Endothelial cell of umbilical vein (primary cell): Measurements from ENCODE around the gene SAMD4A. TPM values are rescaled to one million over a fixed set of nuclear protein-coding genes. Genes with fewer than 3 reads are reported as not detected.

ENCODE experiments used
- BruUV-seq: library from RNA; stranded (reverse); fragments of 400-500 nt; replicated peaks from 2 replicates; lab custom pipeline; 2021; lab: Mats Ljungman, UMichigan
- CTCF ChIA-PET: fragments of 300-600, 350-600 bp; sonication (Branson Sonifier 250); formaldehyde crosslinking; loops from one replicate; lab custom pipeline; 2021; ENCODE audit warnings: antibody characterized with exemption, inconsistent platforms; lab: Charles Lee
- POLR2A ChIA-PET: fragments of 300-600, 350-600 bp; sonication (Branson Sonifier 250); formaldehyde crosslinking; loops from one replicate; lab custom pipeline; 2021; ENCODE audit warnings: antibody characterized with exemption, inconsistent platforms; lab: Charles Lee
- DNase-seq: peaks from one replicate; pipeline ENCODE4 v3.0.0-alpha.2; 2011; ENCODE audit warnings: low read depth, low spot score
- FAIRE-seq: peaks from 2 replicates; lab custom pipeline; 2011; peaks lifted over from hg19 to GRCh38; lab: Jason Lieb, UNC
- H2AFZ ChIP-seq: 2 replicates; pipeline ENCODE4 v1.6.0; 2012; ENCODE audit warnings: low read depth, low read length, control low read depth, inconsistent platforms
- H3K27ac ChIP-seq: 2 replicates; pipeline ENCODE4 v1.5.1; 2011; ENCODE audit warnings: low read depth, mild to moderate bottlenecking, control low read depth, low read length, moderate library complexity; ENCODE audit not compliant: insufficient read depth
- H3K27me3 ChIP-seq, 2 experiments: 2 replicates each; pipeline versions ENCODE4 v1.6.0 to v1.6.1; 2011; ENCODE audit warnings: low read length in 2 of 2, mixed read lengths in 1 of 2; ENCODE audit not compliant: control insufficient read depth in 2 of 2, insufficient read depth in 2 of 2
- H3K36me3 ChIP-seq, 2 experiments: 2 replicates in 1 of 2; 3 replicates in 1 of 2; pipeline ENCODE4 v1.5.1; 2011; ENCODE audit warnings: low read length in 2 of 2, mild to moderate bottlenecking in 1 of 2, moderate library complexity in 1 of 2; ENCODE audit not compliant: control insufficient read depth in 2 of 2, insufficient read depth in 2 of 2; ENCODE audit errors: extremely low read depth in 1 of 2
- H3K4me1 ChIP-seq: 3 replicates; pipeline ENCODE4 v1.5.1; 2011; ENCODE audit warnings: mild to moderate bottlenecking, low read length; ENCODE audit not compliant: control insufficient read depth, insufficient read depth; ENCODE audit errors: extremely low read depth
- H3K4me2 ChIP-seq: 2 replicates; pipeline ENCODE4 v1.6.1; 2011; ENCODE audit warnings: low read length, control low read depth, mixed read lengths; ENCODE audit not compliant: insufficient read depth
- H3K4me3 ChIP-seq, 3 experiments: fragments of 200-600 bp in 1 of 3; sonication (generic), shearing (Covaris generic) in 1 of 3; replicated peaks in 1 of 3; 2 replicates each; pipeline ENCODE4 v1.5.1; 2011 to 2016; ENCODE audit warnings: control low read depth in 3 of 3, low read length in 3 of 3, mild to moderate bottlenecking in 2 of 3, inconsistent platforms in 1 of 3, low read depth in 1 of 3, moderate library complexity in 1 of 3; ENCODE audit not compliant: insufficient read depth in 1 of 3
- H3K79me2 ChIP-seq: 2 replicates; pipeline ENCODE4 v1.6.0; 2012; ENCODE audit warnings: low read length, inconsistent platforms; ENCODE audit not compliant: control insufficient read depth, insufficient read depth
- H3K9ac ChIP-seq: replicated peaks from 2 replicates; pipeline ENCODE3; 2011; ENCODE audit warnings: low read length, control low read depth; ENCODE audit not compliant: insufficient read depth; ENCODE audit errors: extremely low read depth
- H3K9me1 ChIP-seq: replicated peaks from 3 replicates; pipeline ENCODE4 v1.6.0; 2011; ENCODE audit warnings: mild to moderate bottlenecking, low read length; ENCODE audit not compliant: control insufficient read depth, insufficient read depth; ENCODE audit errors: extremely low read depth
- H3K9me3 ChIP-seq: replicated peaks from 2 replicates; pipeline ENCODE4 v1.5.1; 2012; ENCODE audit warnings: low read length, inconsistent platforms; ENCODE audit not compliant: control insufficient read depth, insufficient read depth
- H4K20me1 ChIP-seq: replicated peaks from 2 replicates; pipeline ENCODE3; 2011; ENCODE audit warnings: mild to moderate bottlenecking, low read length; ENCODE audit not compliant: control insufficient read depth, insufficient read depth; ENCODE audit errors: extremely low read depth
- CTCF ChIP-seq, 2 donors: IDR thresholded peaks; 1 replicate in 1 of 2; 2 replicates in 1 of 2; pipeline ENCODE4 v1.5.1; 2011; ENCODE audit warnings: low read length in 2 of 2, mild to moderate bottlenecking in 2 of 2, moderate library complexity in 2 of 2, control low read depth in 1 of 2, inconsistent platforms in 1 of 2, low read depth in 1 of 2; ENCODE audit not compliant: insufficient read depth in 1 of 2; ENCODE audit errors: extremely low read depth in 1 of 2
- GATA2 ChIP-seq: IDR thresholded peaks from 2 replicates; pipeline ENCODE4 v1.7.0; 2011; ENCODE audit warnings: low read depth, mild to moderate bottlenecking, moderate library complexity, mixed read lengths, low read length; ENCODE audit not compliant: insufficient read length, insufficient read depth
- JUN ChIP-seq: IDR thresholded peaks from 2 replicates; pipeline ENCODE4 v1.6.1; 2011; ENCODE audit warnings: borderline replicate concordance, low read depth; ENCODE audit not compliant: insufficient read length, insufficient read depth
- dilution Hi-C: fragments of 300-500 bp; cut with MboI; formaldehyde crosslinking; loops from one replicate; pipeline ENCODE4 v1.15.0; 2019; ENCODE audit warnings: low sequenced_read_pairs; ENCODE audit not compliant: extremely low pct_ligation_motif_present
- intact Hi-C: fragments of 100-400 bp; cut with micrococcal nuclease; formaldehyde crosslinking; loops from one replicate; pipeline ENCODE4 v1.10.0; 2022
- polyA plus RNA-seq, 4 experiments: library from polyadenylated mRNA; depleted of rRNA in 3 of 4; stranded (reverse) in 3 of 4; unstranded in 1 of 4; fragments of >200 nt; gene quantifications; 2 replicates each; pipeline versions ENCODE4 v1.2.1 to v1.2.3, GENCODE V29; 2011 to 2012; ENCODE audit warnings: missing spikeins in 1 of 4
- total RNA-seq: library from RNA; stranded (reverse); gene quantifications from 2 replicates; pipeline ENCODE4 v1.2.3, GENCODE V29; 2021

SAMD4A gene
- total and polyA plus RNA-seq, 2 donors (not counting 3 experiments of a cell fraction or from before 2014, with no cell fraction given): 37.7 to 95.3 TPM

- DNase-seq (no peak), FAIRE-seq (peak; percentile 70)
- Histone ChIP-seq H3K9me1 (no peaks in the 10 kb centered on the region), H3K27ac (no peak overlapping the region), H3K4me3 (no peak overlapping the region), H3K36me3 (no peaks in the 10 kb centered on the region), H4K20me1 (no peaks in the 10 kb centered on the region), H2AFZ (no peak overlapping the region), H3K4me1 (peaks cover 4% of the 10 kb centered on the region), H3K79me2 (peaks cover 75% of the 10 kb centered on the region), H3K9me3 (no peaks in the 10 kb centered on the region), H3K27me3 (no peaks in the 10 kb centered on the region), H3K9ac (no peak overlapping the region), H3K4me2 (no peak overlapping the region)
- dilution Hi-C loops: no loop called here
- POLR2A ChIA-PET: no interaction called here
- CTCF ChIA-PET: interaction anchor here (0.7 to 2.5 kb wide), 28 partner anchors 9 to 131 kb away, joined by 3 to 35 read pairs (median 6); partner anchors contain the start of gene SAMD4A
- TF ChIP-seq GATA2: no peak
- no peak for TF ChIP-seq JUN
- TF ChIP-seq CTCF (IDR thresholded peaks at IDR 0.05; ENCODE audit: extremely low read depth in 1 of 2, insufficient read depth in 1 of 2, low read depth in 1 of 2, low read length in 2 of 2): peak in 1 of 2 donors; percentile 26
- BruUV-seq: no TSS peak
- intact Hi-C loops: loop anchor here (2.0 kb wide), 1 partner anchor 74 kb away; no protein-coding TSS in a partner anchor
Observed at GRCh38 chr14:54642801-54643695, 76.1 kb downstream of the SAMD4A start.
